Articular chondrocyte of knee joint (primary cell): ENCODE data around the gene SLC10A6. TPM values are rescaled to one million over a fixed set of nuclear protein-coding genes. Genes with fewer than 3 reads are reported as not detected.

Experiments used
- total RNA-seq: library from RNA; depleted of rRNA; stranded (reverse); fragments of >200 nt; gene quantifications from 2 replicates; pipeline ENCODE4 v1.2.3, GENCODE V29; 2012

The SLC10A6 gene
- total RNA-seq = 0.11 TPM in 1 of 2 replicates, not detected in the other

GRCh38 chr4:86848732-86849619, at the start of gene SLC10A6:
Gene SLC10A6, minus strand, starts transcription at chr4:86849384. Its CDS starts 269 bp downstream, at chr4:86849115.

GRCh38 chr4:86891762-86892635, 42.8 kb upstream of the SLC10A6 start, which contains the start of gene C4orf36:
Gene C4orf36, minus strand, starts transcription at chr4:86892422. Its CDS starts 902 bp downstream, at chr4:86891520.

Other genes with a start within 250 kb of the SLC10A6 start
- 0.13 TPM in 1 of 2 replicates, not detected in the other for gene C4orf36, start 43.0 kb upstream of the SLC10A6 start, total RNA-seq
- 28.5 and 30.3 TPM in 2 replicates for gene AFF1, start 85.6 kb upstream of the SLC10A6 start, total RNA-seq